Lung (tissue), 12 donors: Measurements from ENCODE around the gene IQCE. TPM values are rescaled to one million over a fixed set of nuclear protein-coding genes. Genes with fewer than 3 reads are reported as not detected.

Experiments used
- ATAC-seq: fragments of 200-7000 bp; cut with Tn5 transposase; one replicate; pipeline ENCODE4 v1.9.1; 2020; ENCODE audit warnings: moderate number of reproducible peaks; ENCODE audit not compliant: insufficient read depth, low FRiP score
- DNase-seq, 3 donors: peaks; one replicate each; pipeline ENCODE4 v3.0.0-alpha.2; 2013 to 2017
- H3K27ac ChIP-seq, 2 donors: one replicate each; pipeline ENCODE4 v1.5.1; 2013; ENCODE audit warnings: mild to moderate bottlenecking in 2 of 2, moderate library complexity in 2 of 2, control low read depth in 1 of 2, inconsistent platforms in 1 of 2, low read depth in 1 of 2, low read length in 1 of 2
- H3K27me3 ChIP-seq, 3 donors: one replicate each; pipeline ENCODE4 v1.5.1; 2013; ENCODE audit warnings: low read length in 2 of 3; ENCODE audit not compliant: control insufficient read depth in 3 of 3, insufficient read depth in 3 of 3
- H3K36me3 ChIP-seq, 4 donors: one replicate each; pipeline ENCODE4 v1.5.1; 2013; ENCODE audit warnings: low read length in 4 of 4, mild to moderate bottlenecking in 1 of 4, moderate library complexity in 1 of 4; ENCODE audit not compliant: control insufficient read depth in 4 of 4, insufficient read depth in 4 of 4
- H3K4me1 ChIP-seq, 5 donors: one replicate each; pipeline ENCODE4 v1.5.1; 2013; ENCODE audit warnings: low read length in 5 of 5, mild to moderate bottlenecking in 2 of 5, moderate library complexity in 1 of 5; ENCODE audit not compliant: control insufficient read depth in 5 of 5, insufficient read depth in 5 of 5
- H3K4me3 ChIP-seq: one replicate; pipeline ENCODE4 v1.5.1; 2013; ENCODE audit warnings: mild to moderate bottlenecking, control low read depth, moderate library complexity
- H3K9ac ChIP-seq, 2 donors: one replicate each; pipeline ENCODE4 v1.5.1; 2013; ENCODE audit warnings: low read length in 2 of 2, control low read depth in 1 of 2; ENCODE audit not compliant: insufficient read depth in 1 of 2
- H3K9me3 ChIP-seq, 4 donors: one replicate each; pipeline ENCODE4 v1.5.1; 2013; ENCODE audit warnings: low read length in 3 of 4, mild to moderate bottlenecking in 1 of 4, moderate library complexity in 1 of 4; ENCODE audit not compliant: control insufficient read depth in 4 of 4, insufficient read depth in 3 of 4
- WGBS, 2 donors: extraction: QIAGEN DNeasy Blood & Tissue Kit; methylation state at CpG; one replicate each; pipeline ENCODE4 v1.1.7; 2013; 5-methylcytosine and 5-hydroxymethylcytosine counted together
- polyA plus RNA-seq, 2 donors: library from polyadenylated mRNA; stranded (reverse); fragments of 200-250 nt; gene quantifications; one replicate each; pipeline ENCODE4 v1.2.1, GENCODE V29; 2013
- total RNA-seq, 2 donors: library from RNA; depleted of rRNA in 1 of 2; stranded (reverse); fragments of >200 nt in 1 of 2; gene quantifications; one replicate each; pipeline ENCODE4 v1.2.1, GENCODE V29; 2014 to 2021
- TF ChIP-seq, protein P1 (sequence below): IDR thresholded peaks from 2 replicates; pipeline ENCODE4 v1.5.1; 2012; ENCODE audit warnings: mild to moderate bottlenecking; ENCODE audit errors: control extremely low read depth, extremely low read depth
- donor health status: control.
- donor health status: control.
- donor health status: Bipolar disorder and iron deficiency.
- donor health status: healthy.
- donor health status: DM: yes; HTN: yes; CAD: no.

Gene IQCE
- total and polyA plus RNA-seq, 4 donors = 8.1 to 29.0 (median 16.0) TPM

DNA sequence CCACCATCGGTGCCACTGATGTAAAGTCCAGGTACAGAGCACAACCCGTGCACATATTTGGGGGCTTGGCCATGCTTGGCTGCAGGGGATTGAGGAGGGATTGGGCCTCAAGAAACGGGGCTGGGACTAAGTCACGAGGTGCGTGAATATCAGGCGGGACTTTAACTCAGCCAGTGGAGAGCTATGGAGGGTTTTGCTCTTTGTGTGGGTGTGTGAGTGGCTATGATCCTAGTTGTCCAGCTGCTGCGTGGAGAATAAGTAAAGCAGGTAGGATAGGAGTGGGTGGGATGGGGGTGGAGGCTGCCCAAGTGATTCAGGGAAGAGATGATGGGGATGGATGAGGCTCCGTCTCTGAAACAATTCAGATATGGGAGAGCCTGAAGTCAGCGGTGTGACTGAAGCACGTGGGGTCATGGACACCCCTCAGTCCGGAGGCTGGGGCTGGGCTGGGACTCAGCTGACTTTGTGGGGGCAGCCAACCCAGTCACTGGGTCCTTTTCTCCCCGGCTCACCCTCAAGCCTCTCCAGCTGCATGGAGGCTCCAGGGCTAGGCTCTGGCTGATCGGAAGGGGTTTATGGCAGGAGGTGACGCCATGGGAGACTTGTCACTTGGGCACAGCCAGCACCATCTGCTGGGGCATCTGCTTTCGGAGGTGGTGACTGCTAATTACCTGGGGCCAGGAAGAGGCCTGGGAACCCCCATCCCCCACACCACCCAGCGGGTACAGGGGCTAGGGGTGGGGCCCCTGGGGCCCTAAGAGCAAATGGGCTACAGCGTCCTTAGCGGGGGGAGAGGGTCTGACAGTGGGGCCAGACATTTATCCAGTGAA is 40.9 kb upstream of the IQCE start:
- ATAC-seq = no peak
- Histone ChIP-seq H3K27ac (no peak overlapping the region), H3K4me3 (no peak overlapping the region), H3K36me3 (no peaks in the 10 kb centered on the region), H3K27me3 (peaks cover 0 to 5% (median 0%) of the 10 kb centered on the region in 3 donors), H3K9ac (no peak overlapping the region), H3K9me3 (no peaks in the 10 kb centered on the region), H3K4me1 (peaks cover 0 to 35% (median 12%) of the 10 kb centered on the region in 5 donors)
- 82 to 90% methylated on average over 18 of the region's 18 CpGs for WGBS, 2 donors
- no peak for DNase-seq
- TF ChIP-seq, protein P1, sequence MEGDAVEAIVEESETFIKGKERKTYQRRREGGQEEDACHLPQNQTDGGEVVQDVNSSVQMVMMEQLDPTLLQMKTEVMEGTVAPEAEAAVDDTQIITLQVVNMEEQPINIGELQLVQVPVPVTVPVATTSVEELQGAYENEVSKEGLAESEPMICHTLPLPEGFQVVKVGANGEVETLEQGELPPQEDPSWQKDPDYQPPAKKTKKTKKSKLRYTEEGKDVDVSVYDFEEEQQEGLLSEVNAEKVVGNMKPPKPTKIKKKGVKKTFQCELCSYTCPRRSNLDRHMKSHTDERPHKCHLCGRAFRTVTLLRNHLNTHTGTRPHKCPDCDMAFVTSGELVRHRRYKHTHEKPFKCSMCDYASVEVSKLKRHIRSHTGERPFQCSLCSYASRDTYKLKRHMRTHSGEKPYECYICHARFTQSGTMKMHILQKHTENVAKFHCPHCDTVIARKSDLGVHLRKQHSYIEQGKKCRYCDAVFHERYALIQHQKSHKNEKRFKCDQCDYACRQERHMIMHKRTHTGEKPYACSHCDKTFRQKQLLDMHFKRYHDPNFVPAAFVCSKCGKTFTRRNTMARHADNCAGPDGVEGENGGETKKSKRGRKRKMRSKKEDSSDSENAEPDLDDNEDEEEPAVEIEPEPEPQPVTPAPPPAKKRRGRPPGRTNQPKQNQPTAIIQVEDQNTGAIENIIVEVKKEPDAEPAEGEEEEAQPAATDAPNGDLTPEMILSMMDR = no peak

DNA sequence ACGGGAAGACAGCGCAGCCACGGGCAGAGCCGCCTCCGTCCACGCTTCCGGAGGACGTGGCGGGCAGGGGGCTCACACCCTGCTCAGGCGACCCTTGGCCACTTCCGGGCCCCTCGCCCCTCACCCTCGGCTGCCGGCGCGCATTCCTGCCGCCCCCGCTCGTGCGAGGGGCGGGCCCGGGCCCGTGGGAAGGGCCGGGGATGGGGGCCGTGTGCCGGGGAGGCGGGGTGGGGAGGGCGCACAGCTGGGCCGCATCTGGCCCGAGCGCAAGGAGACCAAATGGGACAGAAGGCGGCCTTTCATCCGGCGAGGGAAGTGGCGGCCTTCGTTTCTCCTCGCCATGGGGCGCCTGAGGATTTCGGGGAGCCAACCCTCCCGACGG is 40.1 kb upstream of the IQCE start:
- Histone ChIP-seq H3K4me1 (peaks cover 0 to 43% (median 17%) of the 10 kb centered on the region in 5 donors), H3K4me3 (no peak overlapping the region), H3K27ac (peak overlapping the region in 1 of 2 donors; percentile 54), H3K9ac (no peak overlapping the region), H3K36me3 (no peaks in the 10 kb centered on the region), H3K9me3 (no peaks in the 10 kb centered on the region), H3K27me3 (peaks cover 0 to 5% (median 0%) of the 10 kb centered on the region in 3 donors)
- DNase-seq (peak in 2 of 3 donors; percentile 46 to 57), ATAC-seq (no peak)
- WGBS, 2 donors = 4 to 7% methylated on average over 26 to 41 of the region's 41 CpGs
- TF ChIP-seq, protein P1 = no peak

- H3K27ac ChIP-seq = peak within 1 kb of the TSS in 1 of 2 donors; percentile 54
- no peaks in the 10 kb centered on the region for H3K9me3 ChIP-seq
- H3K4me1 ChIP-seq = peaks cover 0 to 48% (median 22%) of the 10 kb centered on the region in 5 donors
- H3K4me3 ChIP-seq = peak within 1 kb of the TSS; percentile 52
- H3K36me3 ChIP-seq = no peaks in the 10 kb centered on the region
- peaks cover 0 to 5% (median 0%) of the 10 kb centered on the region in 3 donors for H3K27me3 ChIP-seq
- WGBS, 2 donors = 0% methylated on average over 50 to 95 of the region's 95 CpGs
- DNase-seq = peak; percentile 86 to 93 (median 89)
- TF ChIP-seq, protein P1 = no peak
- no peak within 1 kb of the TSS for H3K9ac ChIP-seq
- peak; percentile 84 for ATAC-seq
Measured at GRCh38 chr7:2519119-2519930, 39.5 kb upstream of the IQCE start, which contains the start of gene LFNG. Gene LFNG, plus strand, starts transcription at chr7:2519774. Its CDS starts 88 bp downstream, at chr7:2519862.
